PC-9 (cell line): ENCODE results near the gene R3HDM2.

Source experiments
- CTCF ChIP-seq: fragments of 200-600 bp; sonication (generic); conservative IDR thresholded peaks from 2 replicates; pipeline ENCODE4 v1.6.1; 2017; ENCODE audit warnings: mixed run types, antibody characterized with exemption, mild to moderate bottlenecking, moderate library complexity
- EZH2 ChIP-seq: fragments of 200-600 bp; sonication (generic); IDR thresholded peaks from 2 replicates; pipeline ENCODE4 v1.8.0; 2017; ENCODE audit warnings: antibody characterized with exemption, low read depth

- TF ChIP-seq EZH2: no peak
- TF ChIP-seq CTCF: no peak
Observed at GRCh38 chr12:57234571-57235016, 196.2 kb downstream of the R3HDM2 start.
